Lung (tissue), 12 donors: Measurements from ENCODE around the gene KIAA1958. TPM values are rescaled to one million over a fixed set of nuclear protein-coding genes. Genes with fewer than 3 reads are reported as not detected.
"Not testable (repeated sequence)": the region's sequence is repeated elsewhere in the genome, so short reads cannot be mapped to it uniquely, and the experiment has no call there.

Experiments used
- ATAC-seq: fragments of 200-7000 bp; cut with Tn5 transposase; one replicate; pipeline ENCODE4 v1.9.1; 2020; ENCODE audit warnings: moderate number of reproducible peaks; ENCODE audit not compliant: insufficient read depth, low FRiP score
- DNase-seq, 3 donors: peaks; one replicate each; pipeline ENCODE4 v3.0.0-alpha.2; 2013 to 2017
- H3K27ac ChIP-seq, 2 donors: one replicate each; pipeline ENCODE4 v1.5.1; 2013; ENCODE audit warnings: mild to moderate bottlenecking in 2 of 2, moderate library complexity in 2 of 2, control low read depth in 1 of 2, inconsistent platforms in 1 of 2, low read depth in 1 of 2, low read length in 1 of 2
- H3K27me3 ChIP-seq, 3 donors: one replicate each; pipeline ENCODE4 v1.5.1; 2013; ENCODE audit warnings: low read length in 2 of 3; ENCODE audit not compliant: control insufficient read depth in 3 of 3, insufficient read depth in 3 of 3
- H3K36me3 ChIP-seq, 4 donors: one replicate each; pipeline ENCODE4 v1.5.1; 2013; ENCODE audit warnings: low read length in 4 of 4, mild to moderate bottlenecking in 1 of 4, moderate library complexity in 1 of 4; ENCODE audit not compliant: control insufficient read depth in 4 of 4, insufficient read depth in 4 of 4
- H3K4me1 ChIP-seq, 5 donors: one replicate each; pipeline ENCODE4 v1.5.1; 2013; ENCODE audit warnings: low read length in 5 of 5, mild to moderate bottlenecking in 2 of 5, moderate library complexity in 1 of 5; ENCODE audit not compliant: control insufficient read depth in 5 of 5, insufficient read depth in 5 of 5
- H3K4me3 ChIP-seq: one replicate; pipeline ENCODE4 v1.5.1; 2013; ENCODE audit warnings: mild to moderate bottlenecking, control low read depth, moderate library complexity
- H3K9ac ChIP-seq, 2 donors: one replicate each; pipeline ENCODE4 v1.5.1; 2013; ENCODE audit warnings: low read length in 2 of 2, control low read depth in 1 of 2; ENCODE audit not compliant: insufficient read depth in 1 of 2
- H3K9me3 ChIP-seq, 4 donors: one replicate each; pipeline ENCODE4 v1.5.1; 2013; ENCODE audit warnings: low read length in 3 of 4, mild to moderate bottlenecking in 1 of 4, moderate library complexity in 1 of 4; ENCODE audit not compliant: control insufficient read depth in 4 of 4, insufficient read depth in 3 of 4
- CTCF ChIP-seq: IDR thresholded peaks from 2 replicates; pipeline ENCODE4 v1.5.1; 2012; ENCODE audit warnings: mild to moderate bottlenecking; ENCODE audit errors: control extremely low read depth, extremely low read depth
- WGBS, 2 donors: extraction: QIAGEN DNeasy Blood & Tissue Kit; methylation state at CpG; one replicate each; pipeline ENCODE4 v1.1.7; 2013; 5-methylcytosine and 5-hydroxymethylcytosine counted together
- polyA plus RNA-seq, 2 donors: library from polyadenylated mRNA; stranded (reverse); fragments of 200-250 nt; gene quantifications; one replicate each; pipeline ENCODE4 v1.2.1, GENCODE V29; 2013
- total RNA-seq, 2 donors: library from RNA; depleted of rRNA in 1 of 2; stranded (reverse); fragments of >200 nt in 1 of 2; gene quantifications; one replicate each; pipeline ENCODE4 v1.2.1, GENCODE V29; 2014 to 2021
- donor health status: control.
- donor health status: control.
- donor health status: Bipolar disorder and iron deficiency.
- donor health status: healthy.
- donor health status: DM: yes; HTN: yes; CAD: no.

The KIAA1958 gene
- total and polyA plus RNA-seq, 4 donors: 2.0 to 24.0 (median 6.8) TPM

- Histone ChIP-seq H3K27ac (no peak overlapping the region), H3K36me3 (no peaks in the 10 kb centered on the region), H3K9me3 (no peaks in the 10 kb centered on the region), H3K9ac (no peak overlapping the region), H3K4me1 (peaks cover 0 to 33% (median 11%) of the 10 kb centered on the region in 5 donors), H3K4me3 (no peak overlapping the region), H3K27me3 (no peaks in the 10 kb centered on the region)
- whole genome bisulfite sequencing, 2 donors: 80 to 87% methylated on average over 2 of the region's 2 CpGs
- no peak for TF ChIP-seq CTCF
- ATAC-seq (no peak), DNase-seq (no peak)
Measured at GRCh38 chr9:112508377-112508776, 21.8 kb downstream of the KIAA1958 start.

GRCh38 chr9:112512377-112512776 is 25.8 kb downstream of the KIAA1958 start:
- H3K4me1 ChIP-seq: peaks cover 0 to 18% (median 8%) of the 10 kb centered on the region in 5 donors
- DNase-seq, H3K27me3 ChIP-seq, H3K27ac ChIP-seq, ATAC-seq, H3K9me3 ChIP-seq, H3K36me3 ChIP-seq, H3K9ac ChIP-seq, H3K4me3 ChIP-seq: not testable (repeated sequence)
- 87 to 94% methylated on average over 2 to 4 of the region's 4 CpGs for WGBS, 2 donors

- Histone ChIP-seq H3K4me3 (no peak overlapping the region), H3K27ac (no peak overlapping the region), H3K4me1 (peaks cover 0 to 10% (median 0%) of the 10 kb centered on the region in 5 donors), H3K9me3 (no peaks in the 10 kb centered on the region), H3K36me3 (no peaks in the 10 kb centered on the region), H3K9ac (no peak overlapping the region), H3K27me3 (no peaks in the 10 kb centered on the region)
- WGBS, 2 donors: 90 to 91% methylated on average over 2 of the region's 2 CpGs
- no peak for TF ChIP-seq CTCF
- DNase-seq: no peak
- ATAC-seq: no peak
Measured at GRCh38 chr9:112516769-112517168, 30.1 kb downstream of the KIAA1958 start.

GRCh38 chr9:112520069-112520468 is 33.4 kb downstream of the KIAA1958 start:
- no peak overlapping the region for H3K27ac ChIP-seq
- WGBS, 2 donors: 95 to 97% methylated on average over 1 of the region's 1 CpG
- no peaks in the 10 kb centered on the region for H3K36me3 ChIP-seq
- H3K4me1 ChIP-seq: peaks cover 0 to 10% (median 0%) of the 10 kb centered on the region in 5 donors
- no peaks in the 10 kb centered on the region for H3K27me3 ChIP-seq
- ATAC-seq (no peak), DNase-seq (no peak)
- no peak overlapping the region for H3K4me3 ChIP-seq
- TF ChIP-seq CTCF: no peak
- no peak overlapping the region for H3K9ac ChIP-seq
- H3K9me3 ChIP-seq: no peaks in the 10 kb centered on the region
